NCI-H82 treated with DMSO at 0.1 percent for 48 hours (cell line): Measurements from ENCODE around the gene COPZ2.
"Not testable (repeated sequence)": the region's sequence is repeated elsewhere in the genome, so short reads cannot be mapped to it uniquely, and the experiment has no call there.

Source experiments
- DNase-seq: peaks from one replicate; lab custom pipeline; 2025; ENCODE audit not compliant: unreplicated experiment; lab: John Stamatoyannopoulos, UW

Gene COPZ2

DNA sequence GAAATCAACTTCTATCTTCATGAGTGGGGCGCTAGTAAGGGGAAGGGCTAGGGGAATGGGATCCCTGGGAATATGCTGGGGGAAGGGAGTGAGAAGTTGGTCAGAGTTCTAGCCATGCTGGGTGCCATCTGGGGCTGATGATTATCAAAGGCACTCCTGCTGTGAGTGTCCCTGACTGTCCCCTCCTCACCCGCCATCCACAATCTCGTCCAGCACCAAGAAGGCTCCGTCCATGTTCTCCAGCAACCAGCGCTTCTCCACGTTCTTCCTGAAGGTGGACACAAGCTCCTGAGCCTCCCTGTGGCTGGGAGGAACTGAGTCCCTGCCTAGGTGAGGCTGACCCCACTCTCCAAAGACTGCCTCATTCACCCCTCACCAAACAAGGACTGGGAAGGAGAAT lies 5.6 kb downstream of the COPZ2 start:
- no peak for DNase-seq

DNA sequence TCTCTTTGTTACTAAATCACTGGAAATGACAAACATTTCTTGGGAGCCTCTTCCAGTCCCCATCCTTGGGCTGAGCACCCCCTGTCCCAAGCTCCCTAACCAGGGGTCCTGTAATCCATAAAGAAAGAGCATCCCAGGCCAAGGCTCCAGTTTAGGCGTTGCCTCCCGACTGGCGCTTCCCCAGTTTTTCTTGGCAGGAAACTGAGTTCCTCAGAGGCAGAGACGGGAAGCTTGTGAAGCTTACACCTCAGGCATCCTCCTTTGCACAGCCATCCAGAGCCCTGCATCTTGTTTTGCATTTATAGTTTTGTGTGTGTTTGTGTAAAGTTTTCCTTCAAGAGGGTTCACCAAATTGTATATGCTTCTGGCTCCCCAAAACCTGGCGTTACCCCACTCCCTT lies 7.1 kb downstream of the COPZ2 start:
- no peak for DNase-seq

DNA sequence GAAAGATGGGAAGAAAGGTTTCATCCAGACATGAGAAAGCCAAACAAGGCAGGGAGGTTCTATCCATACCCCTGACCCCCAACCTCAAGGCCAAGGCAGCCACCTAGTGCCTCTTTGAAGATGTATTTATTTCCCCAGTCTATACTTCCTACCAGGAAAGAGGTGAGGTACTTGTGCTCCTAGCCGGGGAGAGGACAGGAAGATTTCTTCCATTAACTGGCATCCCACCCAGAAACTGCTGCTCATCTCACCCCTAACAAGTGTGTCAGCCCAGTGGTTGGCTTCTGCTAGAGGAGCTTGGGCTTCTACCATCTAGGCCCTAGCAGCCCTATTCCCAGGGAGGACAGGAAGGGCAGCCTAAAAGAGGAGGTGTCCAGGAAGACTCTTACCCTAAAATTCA lies 8.9 kb downstream of the COPZ2 start:
- no peak for DNase-seq

DNA sequence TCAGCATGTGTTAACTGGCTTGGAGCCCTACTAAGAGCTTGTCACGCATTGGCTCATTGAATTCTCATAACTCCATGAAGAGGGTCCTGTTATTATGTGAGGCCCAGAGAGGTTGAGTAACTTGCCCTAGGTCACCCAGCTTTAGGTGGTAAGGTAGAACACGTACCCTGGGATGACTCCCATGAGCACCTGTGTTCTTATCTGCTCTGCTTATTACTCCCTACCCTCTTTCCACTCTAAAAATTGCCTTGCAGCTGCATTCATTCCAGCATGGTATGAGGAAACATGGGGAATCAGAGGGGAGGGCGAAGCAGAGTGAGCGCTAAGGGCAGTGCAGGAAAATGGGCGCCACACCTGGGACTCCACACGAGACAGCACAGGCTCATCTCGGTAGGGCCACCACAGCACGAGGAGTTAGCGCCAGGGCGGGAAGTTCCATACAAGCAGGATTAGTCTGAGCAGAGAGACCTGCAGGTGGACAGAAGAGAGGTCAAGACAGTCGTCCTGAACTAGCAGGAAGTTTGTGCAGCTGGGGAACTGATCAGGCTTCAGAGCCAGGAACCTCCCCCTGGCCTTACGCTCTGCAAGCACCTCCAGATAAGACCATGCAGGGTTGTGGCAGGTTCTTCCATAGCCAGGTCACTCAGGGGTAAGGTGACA lies 10.1 kb downstream of the COPZ2 start:
- no peak for DNase-seq

DNA sequence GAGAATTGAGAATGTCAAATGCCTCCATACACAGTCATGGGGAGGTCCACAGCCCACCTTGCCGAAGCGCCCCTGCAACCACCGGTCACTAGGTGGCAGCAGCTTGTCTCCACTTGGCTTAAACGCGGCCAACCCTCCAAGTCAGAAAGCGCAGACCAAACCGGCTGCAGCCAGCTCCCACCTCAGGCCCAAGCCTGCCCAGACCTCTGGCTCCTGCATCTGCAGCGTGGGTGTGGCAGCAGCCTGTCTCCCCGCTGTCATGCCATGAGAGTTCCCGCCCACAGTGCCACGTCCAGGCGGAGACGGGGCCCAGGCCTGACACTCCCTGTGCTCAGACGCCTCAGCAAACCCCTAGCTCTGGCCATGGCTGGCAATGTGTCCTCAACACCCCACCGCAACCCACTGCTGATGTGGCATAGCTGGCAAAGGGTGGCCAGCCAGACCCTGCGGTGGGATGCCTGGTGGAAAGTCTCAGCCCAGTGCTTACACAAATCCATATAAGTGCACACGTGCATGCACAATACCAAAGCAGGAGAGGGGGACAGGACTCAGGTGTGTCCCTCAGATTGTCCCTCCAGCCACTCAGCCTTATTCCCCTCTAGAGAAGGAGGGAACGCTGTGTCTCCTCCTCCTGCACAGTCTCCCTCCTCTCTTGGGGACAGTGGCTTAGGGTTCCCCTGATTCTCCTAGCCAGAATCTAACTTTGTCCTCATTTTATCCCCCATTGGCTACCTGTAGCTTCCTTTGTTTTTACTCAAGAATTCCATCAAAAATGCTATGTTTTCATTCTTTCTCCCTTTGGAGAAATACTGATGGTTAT lies 10.9 kb downstream of the COPZ2 start:
- DNase-seq = peak; percentile 63

DNA sequence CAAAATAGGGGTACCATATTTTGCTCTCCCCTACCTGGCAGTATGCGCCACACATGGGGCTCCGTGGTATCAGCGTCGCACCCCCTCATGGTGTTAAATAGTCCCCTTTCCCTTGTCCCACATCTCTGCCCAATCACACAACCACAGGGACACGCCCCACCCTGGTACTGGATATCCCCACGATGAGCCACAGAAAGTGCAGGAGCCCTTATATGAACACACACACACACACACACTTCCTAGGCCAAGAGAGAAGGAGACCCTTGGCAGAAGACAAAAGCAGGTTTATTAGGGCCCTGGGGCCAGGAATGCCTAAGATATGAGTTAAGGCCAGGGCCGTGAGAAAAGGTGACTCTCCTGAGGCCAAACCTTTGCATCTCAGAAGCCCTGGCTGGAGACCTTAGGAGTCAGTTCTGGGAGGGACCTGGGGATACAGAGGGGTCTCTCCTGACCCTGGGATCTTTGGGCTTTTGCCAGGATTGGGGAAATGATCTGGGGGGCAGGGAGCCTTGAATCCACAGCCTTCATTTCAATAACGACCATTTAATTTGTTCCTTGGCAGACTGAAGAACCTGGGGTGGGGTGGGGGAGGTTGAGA lies 11.6 kb downstream of the COPZ2 start:
- DNase-seq = no peak

DNA sequence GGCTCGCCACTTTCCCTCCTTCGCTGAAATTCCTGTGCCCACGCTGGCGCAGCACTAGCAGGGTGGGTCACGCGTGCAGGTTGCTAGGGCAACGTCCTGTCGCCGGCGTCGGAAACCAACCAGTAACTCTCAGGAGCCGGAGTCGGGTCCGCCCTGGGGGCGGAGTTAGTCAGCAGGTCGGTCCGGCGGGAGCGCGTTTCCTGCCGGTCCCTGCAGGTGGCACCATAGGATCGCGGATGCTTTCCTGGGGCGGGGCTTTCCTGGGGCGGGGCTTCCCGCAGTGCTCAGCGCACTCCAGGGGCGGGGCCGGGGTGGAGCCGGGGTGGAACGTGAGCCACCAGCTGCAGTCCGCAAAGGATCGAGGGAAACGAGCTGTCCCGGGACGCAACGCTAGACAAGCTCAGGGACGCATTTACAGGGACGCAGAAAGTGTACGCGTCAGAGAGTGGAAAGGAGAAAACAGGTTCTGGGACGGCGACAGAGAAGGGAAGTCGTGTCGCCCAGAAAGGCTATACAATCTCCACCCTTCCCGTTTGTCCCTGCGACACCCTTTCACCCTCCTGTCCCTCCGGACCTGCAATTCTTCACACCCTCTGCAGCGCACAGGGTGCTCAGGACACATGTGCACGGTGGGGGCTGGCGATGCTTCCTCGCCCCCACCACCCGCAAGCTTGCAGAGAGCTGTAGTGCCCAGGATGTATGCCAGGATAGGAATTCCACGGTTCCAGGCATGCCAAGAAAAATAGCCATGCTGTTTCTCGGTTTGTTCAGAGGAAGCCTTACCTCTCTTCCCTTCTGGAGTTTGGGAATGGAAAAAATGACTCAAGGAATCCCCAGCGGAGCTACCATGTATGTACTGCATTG lies 12.3 kb downstream of the COPZ2 start:
- DNase-seq = peak; percentile 89

DNA sequence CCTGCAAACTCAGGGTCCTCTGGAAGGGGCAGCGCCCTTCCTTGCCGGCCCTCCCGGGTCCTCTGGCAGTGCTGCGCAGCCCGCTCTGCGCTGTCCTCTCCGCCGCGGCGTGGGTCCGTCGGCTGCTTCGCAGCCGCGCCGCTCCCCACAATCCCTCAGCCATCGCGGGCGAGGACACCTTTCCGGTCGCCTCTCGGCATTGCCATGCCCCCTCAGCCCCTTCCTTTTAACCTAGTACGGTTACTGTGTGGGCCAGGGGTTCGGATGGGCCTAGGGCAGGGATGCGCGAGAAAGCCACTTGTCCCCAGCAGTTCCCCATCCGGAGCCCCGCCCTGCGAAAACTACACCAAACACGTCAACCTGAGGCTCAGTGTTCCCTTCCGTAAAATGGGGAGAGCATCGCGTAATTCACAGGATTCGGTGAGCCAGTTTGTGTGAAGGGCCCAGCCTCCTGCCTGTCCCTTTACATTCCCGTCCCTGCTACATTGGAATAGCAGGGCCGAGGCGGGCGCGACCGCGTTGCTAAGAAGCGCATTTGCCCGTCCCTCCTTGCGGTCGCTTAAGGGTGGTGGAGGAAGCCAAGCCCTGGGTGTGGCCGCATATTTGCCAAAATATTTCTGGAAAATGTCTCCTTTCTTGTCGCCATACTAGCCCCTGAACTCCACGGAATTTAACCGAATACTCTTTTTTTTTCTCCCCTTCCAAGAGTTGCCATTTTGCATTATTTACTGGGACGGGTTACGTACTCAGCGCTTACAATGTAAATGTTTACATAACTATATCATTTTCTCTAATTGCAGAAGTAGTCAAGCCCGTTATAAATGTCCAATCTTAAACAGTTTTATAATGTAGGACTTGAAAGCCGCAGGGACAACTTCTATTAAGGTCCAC lies 13.2 kb downstream of the COPZ2 start:
- DNase-seq = no peak

DNA sequence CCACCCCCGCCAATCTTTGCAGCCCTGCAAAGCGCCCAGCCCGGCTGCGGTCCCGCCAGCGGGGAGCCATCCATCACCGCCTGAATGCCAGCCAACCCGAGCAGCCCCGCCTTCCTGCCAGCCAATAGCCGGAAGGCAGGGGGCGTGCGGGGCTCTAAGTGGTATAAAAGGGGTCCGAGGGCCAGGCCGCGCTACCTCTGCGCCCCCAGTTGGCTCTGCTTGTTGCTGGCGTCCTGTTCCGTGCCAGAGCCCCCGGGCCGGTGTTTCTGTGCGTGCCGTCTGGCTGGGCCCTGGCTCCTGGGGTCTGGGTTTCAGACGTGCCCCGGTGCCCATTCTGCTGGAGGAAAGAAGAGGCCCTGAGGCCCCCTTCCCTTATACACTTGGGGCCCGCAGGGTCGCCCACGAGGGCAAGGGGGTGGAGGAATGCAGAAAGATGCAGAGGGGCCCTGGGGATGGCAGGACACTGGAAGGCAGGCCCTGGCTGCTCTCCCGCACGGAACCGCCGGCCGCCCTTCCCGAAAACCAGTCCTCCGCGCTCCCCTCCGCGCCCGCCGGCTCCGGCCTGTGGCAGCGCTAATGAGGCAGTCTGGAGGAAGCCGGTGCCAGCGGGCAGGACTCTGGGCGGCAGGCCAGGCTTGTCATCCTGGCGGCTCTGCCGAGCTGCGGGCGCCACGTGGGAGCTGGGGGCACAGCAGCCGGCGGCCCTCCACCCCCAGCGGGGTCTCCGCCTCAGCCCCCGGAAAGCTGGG lies 14.0 kb downstream of the COPZ2 start:
- DNase-seq = no peak

DNA sequence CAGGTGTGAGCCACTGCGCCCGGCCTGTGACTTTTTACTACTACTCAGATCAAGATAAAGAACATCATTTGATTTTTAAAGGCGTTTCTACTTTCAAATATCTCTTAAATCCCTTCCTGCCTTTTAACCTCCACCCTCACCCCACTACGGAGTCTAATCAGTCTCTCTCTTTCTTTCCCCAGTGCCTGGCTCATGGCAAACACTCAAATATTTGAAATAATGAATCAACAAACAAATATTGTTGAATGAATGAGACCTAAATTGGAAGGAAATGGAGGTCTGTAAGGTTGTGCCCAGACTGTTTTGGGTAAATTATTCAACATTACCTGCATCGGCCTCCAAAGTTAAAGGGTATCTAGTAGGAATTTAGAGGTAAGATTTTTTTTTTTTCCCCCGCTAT lies 14.7 kb downstream of the COPZ2 start:
- no peak for DNase-seq

DNA sequence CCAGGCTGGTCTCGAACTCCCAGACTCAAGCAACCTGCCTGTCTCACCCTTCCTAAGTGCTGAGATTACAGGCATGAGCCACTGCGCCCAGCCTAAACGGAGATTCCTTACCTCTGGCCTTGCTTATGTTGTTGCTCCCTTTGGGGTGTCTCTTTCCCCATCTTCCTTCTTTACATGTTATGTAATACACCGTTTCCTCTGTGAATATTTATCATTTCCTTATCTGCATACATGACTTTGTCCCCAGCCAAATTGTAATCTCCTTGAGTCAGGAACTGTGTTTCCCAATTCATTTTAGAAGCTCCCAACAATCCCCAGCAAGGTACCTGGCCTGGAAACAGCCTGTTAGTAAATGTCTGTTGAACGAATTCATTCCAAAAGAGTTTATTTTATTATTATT lies 15.7 kb downstream of the COPZ2 start:
- no peak for DNase-seq

DNA sequence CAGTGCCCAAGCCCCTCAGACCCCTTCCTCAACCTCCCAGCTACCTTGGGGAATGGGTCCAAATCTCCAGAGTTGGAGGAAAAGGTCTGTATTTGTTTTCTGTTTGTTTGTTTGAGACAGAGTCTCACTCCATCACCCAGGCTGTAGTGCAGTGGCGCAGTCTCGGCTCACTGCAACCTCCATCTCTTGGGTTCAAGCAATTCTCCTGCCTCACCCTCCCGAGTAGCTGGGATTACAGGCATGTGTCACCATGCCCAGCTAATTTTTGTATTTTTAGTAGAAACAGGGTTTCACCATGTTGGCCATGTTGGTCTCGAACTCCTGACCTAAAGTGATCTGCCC lies 19.8 kb downstream of the COPZ2 start:
- DNase-seq = not testable (repeated sequence)

DNA sequence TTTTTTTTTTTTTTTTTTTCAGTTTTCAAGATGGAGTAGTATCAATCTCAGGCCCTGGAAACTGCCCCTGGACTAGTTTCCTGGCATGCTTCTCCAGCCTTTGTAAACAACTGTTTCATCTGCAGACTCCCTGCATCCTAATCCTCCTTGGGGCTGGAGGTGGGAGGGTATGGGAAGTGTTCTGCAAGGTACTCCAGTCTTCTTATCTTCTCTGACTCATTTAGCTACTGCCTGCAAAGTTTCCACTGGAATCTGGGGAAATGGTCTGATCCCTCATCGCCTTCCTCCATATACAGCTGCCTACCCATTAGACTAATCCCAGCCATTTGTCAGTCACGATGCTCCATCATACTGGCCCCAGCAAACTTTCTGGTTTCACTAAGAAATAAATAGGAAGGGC lies 21.5 kb downstream of the COPZ2 start:
- peak; percentile 95 for DNase-seq

DNA sequence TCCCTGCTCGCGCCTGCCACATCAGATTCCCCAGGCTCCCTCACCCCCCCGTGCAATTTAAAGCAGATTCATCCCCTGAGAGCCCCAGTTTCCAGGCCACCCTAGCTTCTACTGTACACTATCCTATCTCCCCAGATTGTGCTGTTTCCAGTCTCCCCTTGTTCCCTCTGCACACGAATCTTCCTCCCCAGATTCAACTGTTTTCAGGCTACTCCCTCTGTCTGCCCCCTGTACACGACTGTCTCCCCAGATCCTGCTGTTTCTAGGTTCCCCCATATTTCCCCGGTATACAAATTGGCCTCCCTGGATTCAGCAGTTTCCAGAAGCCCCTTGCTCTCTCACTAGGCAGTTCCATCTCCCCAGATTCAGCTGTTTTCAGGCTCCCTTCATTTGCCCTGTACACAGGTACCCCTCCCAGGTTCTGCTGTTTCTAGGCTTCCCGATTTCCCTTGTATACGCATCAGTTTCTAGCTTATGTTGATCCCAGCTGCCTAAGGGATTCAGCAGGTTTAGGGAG lies 22.9 kb downstream of the COPZ2 start:
- DNase-seq = peak; percentile 77

DNA sequence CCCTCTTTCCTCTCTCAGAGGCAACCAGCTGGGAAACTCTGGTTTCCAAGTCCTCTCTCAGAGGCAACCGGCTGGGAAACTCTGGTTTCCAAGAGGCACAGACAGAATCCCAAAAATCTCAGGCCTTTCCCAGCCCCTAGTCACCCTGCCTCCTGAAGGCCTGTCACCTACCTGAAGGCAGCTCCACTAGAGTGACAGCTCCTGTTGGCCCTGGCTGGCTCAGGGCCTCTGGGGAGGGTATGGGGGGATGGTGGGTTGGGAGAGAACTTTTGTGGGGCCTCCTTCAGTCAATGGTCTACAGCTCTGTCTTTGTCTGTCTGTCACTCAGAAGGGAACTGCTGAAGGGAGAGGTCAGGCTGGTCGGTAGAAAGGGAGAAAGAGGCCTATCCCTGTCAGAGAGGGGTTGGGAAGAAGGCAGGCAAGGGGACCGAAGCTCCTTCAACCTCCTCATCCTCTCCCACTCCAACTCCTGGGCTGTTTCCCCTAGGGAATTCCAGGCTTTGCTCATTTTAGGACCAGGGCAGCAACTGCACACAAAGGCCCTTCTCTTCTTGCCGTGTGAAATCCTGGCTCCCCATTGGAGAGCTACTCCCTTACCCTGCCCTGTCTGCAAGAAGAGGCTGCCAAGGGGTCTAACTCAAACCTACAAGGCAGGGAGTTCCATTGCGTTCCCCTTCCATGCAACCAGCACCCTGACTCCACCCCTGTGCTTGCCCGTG lies 23.6 kb downstream of the COPZ2 start:
- DNase-seq = no peak

DNA sequence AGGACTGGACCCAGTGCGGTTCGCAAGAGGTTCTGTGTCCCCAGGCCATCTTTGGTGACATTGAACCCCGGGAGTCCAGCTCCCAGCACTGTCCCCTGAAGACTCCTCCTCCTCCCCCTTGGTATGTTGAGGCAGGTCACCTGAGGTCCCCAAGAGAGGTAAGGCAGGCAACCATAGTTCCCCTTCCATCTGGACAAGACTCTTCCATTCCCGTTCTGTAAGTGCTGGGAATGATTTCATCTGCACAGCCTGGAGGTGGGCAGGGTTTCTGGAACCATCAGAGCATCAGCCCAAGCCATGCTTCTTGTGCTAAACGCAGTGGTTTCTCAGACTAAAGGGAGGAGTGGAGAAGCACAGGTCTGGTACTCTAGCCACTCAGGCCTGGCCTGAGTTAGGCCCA lies 24.9 kb downstream of the COPZ2 start:
- no peak for DNase-seq

DNA sequence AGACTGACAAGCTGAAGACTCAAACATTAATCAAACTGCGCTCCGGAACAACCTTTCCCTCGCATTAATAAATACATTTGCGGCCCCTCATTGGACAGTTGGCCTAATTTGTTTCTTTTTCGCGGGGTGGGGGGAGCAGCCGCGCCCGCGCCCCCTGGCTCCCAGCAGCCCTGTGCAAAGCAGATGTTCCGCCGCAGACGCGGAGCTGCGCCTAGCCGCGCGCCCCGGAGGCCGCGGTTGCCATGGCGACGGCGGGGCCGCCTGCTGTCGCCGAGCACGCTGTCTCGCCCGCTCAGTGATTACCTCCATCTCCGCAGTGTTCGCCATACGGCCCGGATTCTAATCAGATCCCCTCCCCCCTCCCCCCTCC lies 25.5 kb downstream of the COPZ2 start:
- peak; percentile 91 for DNase-seq

DNA sequence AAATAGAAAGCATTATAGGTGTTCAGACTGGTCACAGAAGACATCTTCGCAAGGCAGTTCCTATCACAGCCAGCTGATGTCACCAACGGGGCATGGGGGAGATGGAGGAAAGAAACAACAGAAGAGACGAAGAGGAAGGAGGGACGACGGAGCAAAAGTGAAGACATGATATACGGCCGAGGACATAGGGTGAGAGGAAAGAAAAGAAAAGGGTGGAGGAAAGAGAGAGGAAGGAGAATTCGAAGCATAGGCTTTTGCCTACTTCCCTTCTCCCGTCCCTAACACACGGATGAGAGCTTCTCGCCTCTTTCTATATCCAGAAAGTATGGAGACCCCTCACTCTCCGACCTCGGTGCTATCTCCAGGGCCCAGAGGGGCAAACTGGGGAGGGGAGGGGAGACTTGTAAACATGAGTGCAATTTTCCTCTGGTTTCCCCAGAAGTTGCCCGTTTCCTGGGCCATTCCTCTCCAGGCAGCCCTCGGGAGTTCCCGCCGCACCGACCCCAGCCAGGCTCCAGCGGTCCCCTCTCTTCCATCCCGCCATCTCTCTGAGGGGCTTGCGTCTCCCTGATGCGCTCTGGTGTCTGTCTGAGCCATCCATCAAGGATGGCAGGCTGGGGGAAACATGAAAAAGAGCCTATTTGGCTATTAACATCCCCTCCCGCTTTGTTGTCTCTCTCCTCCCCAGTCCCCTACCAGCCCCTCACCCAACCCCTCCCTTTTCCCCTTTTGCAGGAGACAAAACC lies 26.0 kb downstream of the COPZ2 start:
- peak; percentile 75 for DNase-seq
